Raji (cell line): ENCODE results near the gene BIVM.

Experiments
- POLR2A ChIP-seq: IDR thresholded peaks from 2 replicates; pipeline ENCODE4 v1.6.1; 2011; ENCODE audit warnings: low read depth, low read length, control low read depth; ENCODE audit not compliant: insufficient read depth

Gene BIVM

DNA sequence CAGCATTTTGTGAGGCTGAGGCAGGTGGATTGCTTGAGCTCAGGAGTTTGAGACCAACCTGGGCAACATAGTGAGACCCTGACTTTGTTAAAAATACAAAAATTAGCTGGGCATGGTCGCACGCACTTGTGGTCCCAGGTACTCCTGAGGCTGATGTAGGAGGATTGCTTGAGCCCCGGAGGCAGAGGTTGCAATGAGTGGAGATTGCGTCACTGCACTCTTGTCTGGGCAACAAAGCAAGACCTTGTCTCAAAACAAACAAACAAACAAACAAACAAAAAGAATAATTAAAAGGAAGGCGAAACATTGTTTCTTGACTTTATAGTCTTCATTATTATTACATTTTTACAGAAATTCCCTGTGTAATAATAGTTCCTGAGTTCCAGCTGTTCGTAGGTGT lies 15.9 kb downstream of the BIVM start:
- TF ChIP-seq POLR2A = no peak

- TF ChIP-seq POLR2A = no peak
Observed at GRCh38 chr13:102815788-102816187, 16.9 kb downstream of the BIVM start.

- no peak for TF ChIP-seq POLR2A
Observed at GRCh38 chr13:102816708-102817107, 17.8 kb downstream of the BIVM start.

GRCh38 chr13:102817241-102817640 lies 18.3 kb downstream of the BIVM start:
- no peak for TF ChIP-seq POLR2A

- no peak for TF ChIP-seq POLR2A
Observed at GRCh38 chr13:102817907-102818306, 19.0 kb downstream of the BIVM start.

DNA sequence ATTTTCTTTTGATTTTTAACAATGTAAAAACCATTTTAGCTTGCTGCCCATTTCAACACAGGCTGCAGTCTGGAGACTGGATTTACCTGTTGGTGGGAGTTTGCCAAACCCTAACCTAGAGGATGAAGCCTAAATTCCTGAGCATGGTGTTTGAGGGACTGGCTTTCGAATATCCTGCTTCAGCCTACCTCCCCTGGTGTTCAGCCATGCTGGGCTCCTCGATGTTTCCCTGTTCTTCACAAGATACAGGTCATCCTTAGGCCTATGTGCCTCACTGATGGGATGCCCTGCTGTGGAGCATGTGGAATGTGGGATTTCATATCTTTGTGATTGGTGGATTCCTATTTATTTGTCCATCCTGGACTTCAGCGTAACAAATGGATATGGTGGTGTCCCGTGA lies 26.5 kb downstream of the BIVM start:
- no peak for TF ChIP-seq POLR2A

GRCh38 chr13:102825921-102826706 lies 27.2 kb downstream of the BIVM start:
- TF ChIP-seq POLR2A = no peak

DNA sequence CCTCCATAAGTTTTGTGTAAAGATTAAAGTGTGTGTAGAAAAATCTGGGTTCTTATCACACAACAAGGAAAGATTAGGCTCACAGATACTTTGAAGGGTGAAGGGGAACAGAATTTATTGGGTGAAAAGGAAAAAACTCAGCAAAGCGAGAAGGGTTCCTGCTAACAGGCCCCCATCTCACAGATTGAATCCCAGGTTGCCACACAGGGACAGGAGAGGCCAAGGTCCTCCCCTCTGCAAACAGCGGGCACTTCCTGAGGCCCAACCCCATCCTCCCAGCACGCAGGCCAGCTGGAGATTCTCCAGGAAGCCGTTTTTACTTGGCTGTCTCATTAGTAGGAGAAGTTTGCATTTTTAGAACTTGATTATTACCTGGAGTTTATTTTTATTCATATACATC lies 31.7 kb downstream of the BIVM start:
- no peak for TF ChIP-seq POLR2A

- TF ChIP-seq POLR2A = no peak
Observed at GRCh38 chr13:102836471-102836870, 37.6 kb downstream of the BIVM start.

- TF ChIP-seq POLR2A = no peak
Observed at GRCh38 chr13:102838273-102838672, 39.4 kb downstream of the BIVM start.

DNA sequence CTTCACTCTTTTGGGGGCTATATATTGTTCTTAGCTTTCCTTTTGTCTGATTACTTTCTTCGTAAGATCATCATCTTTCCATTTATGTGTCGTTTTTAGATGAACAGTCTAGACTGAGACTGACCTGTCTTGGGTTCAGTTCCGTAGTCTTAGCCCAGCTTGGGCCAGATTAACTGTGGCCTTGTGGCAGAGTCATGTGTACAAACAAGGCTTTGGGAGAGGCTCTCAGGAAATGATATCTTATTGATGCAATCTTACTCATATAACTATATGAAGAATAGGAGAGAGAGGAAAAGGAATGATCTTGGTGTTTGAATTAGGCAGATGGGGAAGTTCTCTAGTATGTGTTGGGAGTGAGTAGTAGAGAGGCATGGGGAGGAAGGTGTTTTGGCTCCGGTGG lies 40.1 kb downstream of the BIVM start:
- no peak for TF ChIP-seq POLR2A

DNA sequence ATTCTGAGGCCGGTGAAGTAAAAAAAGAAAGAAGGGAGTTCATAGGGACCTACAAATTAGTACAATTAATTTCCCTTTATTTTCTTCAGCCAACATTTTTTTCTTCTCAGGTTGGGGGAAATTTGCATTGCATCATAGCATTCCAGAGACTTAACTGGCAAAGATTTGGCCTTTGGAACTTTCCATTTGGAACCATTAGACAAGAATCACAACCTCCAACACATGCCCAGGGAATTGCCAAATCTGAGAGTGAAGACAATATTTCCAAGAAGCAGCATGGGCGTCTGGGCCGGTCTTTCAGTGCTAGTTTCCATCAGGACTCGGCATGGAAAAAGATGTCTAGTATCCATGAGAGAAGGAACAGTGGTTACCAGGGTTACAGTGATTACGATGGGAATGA lies 40.5 kb downstream of the BIVM start:
- TF ChIP-seq POLR2A = no peak

DNA sequence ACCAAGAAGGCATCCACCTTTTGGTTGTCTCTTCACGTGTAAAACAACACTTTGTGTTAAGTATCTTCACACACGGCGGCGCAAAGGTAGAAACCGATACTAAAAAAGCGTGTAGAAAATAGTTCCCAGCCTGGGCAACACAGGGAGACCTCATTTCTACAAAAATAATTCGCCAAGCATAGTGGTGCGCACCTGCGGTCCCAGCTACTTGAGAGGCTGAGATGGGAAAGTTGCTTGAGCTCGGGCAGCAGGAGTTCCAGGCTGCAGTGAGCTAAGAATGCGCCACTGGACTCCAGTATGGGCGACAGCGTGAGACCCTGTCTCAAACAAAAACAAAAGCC lies 46.3 kb downstream of the BIVM start:
- no peak for TF ChIP-seq POLR2A

- TF ChIP-seq POLR2A = peak; percentile 93
Observed at GRCh38 chr13:102845630-102846260, 46.8 kb downstream of the BIVM start, which contains the start of gene ERCC5. Gene ERCC5, plus strand, starts transcription at chr13:102846032. Its CDS starts 235 bp downstream, at chr13:102846267.

GRCh38 chr13:102846261-102847015 lies 47.5 kb downstream of the BIVM start:
- peak; percentile 67 for TF ChIP-seq POLR2A
